Measurements from ENCODE around the gene PPP1R3C.

PPP1R3C gene

DNA sequence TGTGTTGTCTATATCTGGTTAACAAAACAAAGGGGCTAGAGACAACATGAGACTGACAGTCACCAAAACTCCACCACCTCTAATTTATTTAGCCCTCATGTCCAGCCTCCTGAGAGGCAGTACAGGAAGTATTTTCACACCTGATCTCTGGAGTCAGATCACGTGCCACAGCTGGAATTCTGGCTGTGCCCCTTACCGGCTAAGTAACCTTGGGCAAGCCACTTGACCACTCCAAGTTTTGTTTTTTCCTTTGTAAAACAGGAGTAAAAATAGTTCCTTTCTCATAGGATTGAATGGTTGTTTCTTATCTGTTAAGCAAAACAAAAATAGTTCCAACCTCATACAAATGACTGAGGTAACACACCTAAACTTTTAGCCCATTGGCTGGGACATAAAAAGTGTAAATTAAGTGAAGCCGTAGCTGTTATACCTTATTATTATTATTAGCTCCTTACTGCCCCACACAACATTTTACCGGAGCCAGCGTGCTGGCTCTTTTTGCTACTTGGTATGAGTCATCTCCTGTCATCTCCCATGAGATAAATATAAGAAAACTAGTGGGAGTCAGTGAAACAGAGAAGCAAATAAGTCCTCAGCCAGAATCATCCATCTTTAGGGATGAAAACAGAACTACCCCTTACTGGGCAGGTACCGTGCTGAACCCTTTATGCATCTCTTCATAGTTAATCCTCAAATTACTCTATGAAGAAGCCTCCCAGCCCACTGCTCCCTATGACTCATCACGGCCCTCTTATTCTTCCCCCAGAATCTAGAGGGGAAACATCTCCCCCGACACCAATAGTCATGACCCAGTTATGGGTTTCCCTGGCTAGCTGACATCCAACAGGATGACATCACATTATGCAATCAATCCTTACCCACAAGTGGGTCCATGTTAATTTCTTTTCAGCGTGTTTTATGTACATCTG is 44.9 kb downstream of the PPP1R3C start:
- H3K27me3 ChIP-seq (ENCODE audit: insufficient read depth, low read length, poor library complexity): peaks cover 6% of the 10 kb centered on the region
- ATAC-seq (ENCODE audit: insufficient read depth, low read depth) (no peak), DNase-seq (no peak)
- H4K20me1 ChIP-seq (ENCODE audit: insufficient read depth, low read length): no peaks in the 10 kb centered on the region
- no peak overlapping the region for H3K4me3 ChIP-seq (ENCODE audit: low read depth in 1 of 2, low read length in 2 of 2)
- TF ChIP-seq, protein P1, sequence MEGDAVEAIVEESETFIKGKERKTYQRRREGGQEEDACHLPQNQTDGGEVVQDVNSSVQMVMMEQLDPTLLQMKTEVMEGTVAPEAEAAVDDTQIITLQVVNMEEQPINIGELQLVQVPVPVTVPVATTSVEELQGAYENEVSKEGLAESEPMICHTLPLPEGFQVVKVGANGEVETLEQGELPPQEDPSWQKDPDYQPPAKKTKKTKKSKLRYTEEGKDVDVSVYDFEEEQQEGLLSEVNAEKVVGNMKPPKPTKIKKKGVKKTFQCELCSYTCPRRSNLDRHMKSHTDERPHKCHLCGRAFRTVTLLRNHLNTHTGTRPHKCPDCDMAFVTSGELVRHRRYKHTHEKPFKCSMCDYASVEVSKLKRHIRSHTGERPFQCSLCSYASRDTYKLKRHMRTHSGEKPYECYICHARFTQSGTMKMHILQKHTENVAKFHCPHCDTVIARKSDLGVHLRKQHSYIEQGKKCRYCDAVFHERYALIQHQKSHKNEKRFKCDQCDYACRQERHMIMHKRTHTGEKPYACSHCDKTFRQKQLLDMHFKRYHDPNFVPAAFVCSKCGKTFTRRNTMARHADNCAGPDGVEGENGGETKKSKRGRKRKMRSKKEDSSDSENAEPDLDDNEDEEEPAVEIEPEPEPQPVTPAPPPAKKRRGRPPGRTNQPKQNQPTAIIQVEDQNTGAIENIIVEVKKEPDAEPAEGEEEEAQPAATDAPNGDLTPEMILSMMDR (IDR thresholded peaks at IDR 0.05; ENCODE audit: borderline replicate concordance, extremely low read depth, low read length, poor library complexity, severe bottlenecking): no peak
- no peak for TF ChIP-seq EZH2 (IDR thresholded peaks at IDR 0.05; ENCODE audit: borderline replicate concordance, low read depth, low read length, severe bottlenecking)
- H3K9ac ChIP-seq (ENCODE audit: low read depth, low read length): no peak overlapping the region
- no peaks in the 10 kb centered on the region for H3K36me3 ChIP-seq (ENCODE audit: insufficient read depth, low read length)
- H3K4me1 ChIP-seq (ENCODE audit: insufficient read depth, low read length): no peaks in the 10 kb centered on the region
- H3K27ac ChIP-seq (ENCODE audit: low read length): no peak overlapping the region
- no peak overlapping the region for H2AFZ ChIP-seq (ENCODE audit: low read depth, low read length)
- no peaks in the 10 kb centered on the region for H3K79me2 ChIP-seq (ENCODE audit: insufficient read depth, low read length)
- H3K9me3 ChIP-seq (ENCODE audit: insufficient read depth, low read length, severe bottlenecking): no peaks in the 10 kb centered on the region
- H3K4me2 ChIP-seq (ENCODE audit: insufficient read depth, low read length): no peak overlapping the region

DNA sequence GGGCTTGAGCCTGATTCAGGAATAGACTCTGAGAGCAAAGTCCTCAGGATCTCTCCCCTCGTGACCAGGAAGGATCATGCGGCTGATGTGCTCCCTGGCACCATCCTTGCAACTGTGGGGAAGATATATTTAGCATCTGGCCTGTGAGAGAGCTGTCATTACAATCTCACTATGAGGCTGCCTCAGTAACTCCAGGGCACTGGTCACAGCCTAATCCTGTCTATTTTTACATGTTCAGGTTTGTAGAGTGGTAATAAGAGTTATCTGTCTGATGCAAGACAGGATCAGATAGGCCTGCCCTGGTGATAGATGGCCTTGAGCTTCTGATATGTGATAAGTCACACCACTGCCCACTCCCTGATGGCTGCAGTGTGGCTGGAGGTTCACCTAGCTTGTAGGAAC is 50.7 kb downstream of the PPP1R3C start:
- no peak overlapping the region for H2AFZ ChIP-seq (ENCODE audit: low read depth, low read length)
- no peak overlapping the region for H3K27ac ChIP-seq (ENCODE audit: low read length)
- no peak overlapping the region for H3K4me3 ChIP-seq (ENCODE audit: low read depth in 1 of 2, low read length in 2 of 2)
- no peaks in the 10 kb centered on the region for H4K20me1 ChIP-seq (ENCODE audit: insufficient read depth, low read length)
- no peak overlapping the region for H3K9ac ChIP-seq (ENCODE audit: low read depth, low read length)
- H3K79me2 ChIP-seq (ENCODE audit: insufficient read depth, low read length): no peaks in the 10 kb centered on the region
- H3K9me3 ChIP-seq (ENCODE audit: insufficient read depth, low read length, severe bottlenecking): no peaks in the 10 kb centered on the region
- peaks cover 5% of the 10 kb centered on the region for H3K27me3 ChIP-seq (ENCODE audit: insufficient read depth, low read length, poor library complexity)
- ATAC-seq (ENCODE audit: insufficient read depth, low read depth): no peak
- no peaks in the 10 kb centered on the region for H3K4me1 ChIP-seq (ENCODE audit: insufficient read depth, low read length)
- DNase-seq: no peak
- no peak for TF ChIP-seq EZH2 (IDR thresholded peaks at IDR 0.05; ENCODE audit: borderline replicate concordance, low read depth, low read length, severe bottlenecking)
- TF ChIP-seq, protein P1 (IDR thresholded peaks at IDR 0.05; ENCODE audit: borderline replicate concordance, extremely low read depth, low read length, poor library complexity, severe bottlenecking): no peak
- no peaks in the 10 kb centered on the region for H3K36me3 ChIP-seq (ENCODE audit: insufficient read depth, low read length)
- H3K4me2 ChIP-seq (ENCODE audit: insufficient read depth, low read length): no peak overlapping the region

DNA sequence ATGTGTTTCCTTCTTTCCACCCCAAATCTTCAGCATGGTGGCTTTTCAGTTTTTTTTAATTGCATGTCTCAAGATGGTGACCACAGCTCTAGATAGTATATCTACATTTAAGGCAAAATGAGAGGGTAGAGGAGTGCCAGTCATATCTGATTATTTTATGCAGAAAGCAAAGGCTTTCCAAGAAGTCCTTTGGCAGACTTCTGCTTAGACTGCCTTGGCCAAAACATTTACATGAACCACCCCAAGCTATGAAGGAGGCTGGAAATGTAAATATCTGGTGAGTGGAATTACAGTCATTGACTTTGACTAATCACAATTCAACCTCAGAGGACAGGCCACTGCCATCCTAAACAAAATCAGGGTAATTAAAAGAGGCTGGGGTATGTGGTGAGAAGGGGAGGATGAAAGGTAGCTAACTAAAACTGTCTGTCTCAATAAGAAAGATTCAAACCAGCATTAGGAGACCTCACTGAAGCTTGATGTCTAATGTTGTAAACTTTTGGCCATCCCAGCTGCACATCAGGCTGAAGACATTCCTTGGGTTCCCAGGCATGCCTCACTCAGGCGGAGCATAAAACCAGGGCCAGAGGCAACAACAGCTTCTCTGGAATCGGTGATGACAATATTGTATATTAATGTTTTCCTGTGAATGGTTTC is 53.4 kb downstream of the PPP1R3C start:
- Histone ChIP-seq H3K79me2 (ENCODE audit: insufficient read depth, low read length) (no peaks in the 10 kb centered on the region), H3K36me3 (ENCODE audit: insufficient read depth, low read length) (no peaks in the 10 kb centered on the region), H3K4me2 (ENCODE audit: insufficient read depth, low read length) (no peak overlapping the region), H3K9me3 (ENCODE audit: insufficient read depth, low read length, severe bottlenecking) (no peaks in the 10 kb centered on the region), H2AFZ (ENCODE audit: low read depth, low read length) (no peak overlapping the region), H3K4me3 (ENCODE audit: low read depth in 1 of 2, low read length in 2 of 2) (no peak overlapping the region), H3K27me3 (ENCODE audit: insufficient read depth, low read length, poor library complexity) (peaks cover 2% of the 10 kb centered on the region), H3K9ac (ENCODE audit: low read depth, low read length) (no peak overlapping the region), H3K4me1 (ENCODE audit: insufficient read depth, low read length) (no peaks in the 10 kb centered on the region), H4K20me1 (ENCODE audit: insufficient read depth, low read length) (no peaks in the 10 kb centered on the region), H3K27ac (ENCODE audit: low read length) (no peak overlapping the region)
- TF ChIP-seq, protein P1 (IDR thresholded peaks at IDR 0.05; ENCODE audit: borderline replicate concordance, extremely low read depth, low read length, poor library complexity, severe bottlenecking): no peak
- no peak for TF ChIP-seq EZH2 (IDR thresholded peaks at IDR 0.05; ENCODE audit: borderline replicate concordance, low read depth, low read length, severe bottlenecking)
- DNase-seq (no peak), ATAC-seq (ENCODE audit: insufficient read depth, low read depth) (no peak)
